ENCODE data around the gene LSM14A.
"Not testable (repeated sequence)": the region's sequence is repeated elsewhere in the genome, so short reads cannot be mapped to it uniquely, and the experiment has no call there.

The LSM14A gene

GRCh38 chr19:34159541-34159940 lies 12.8 kb upstream of the LSM14A start:
- not testable (repeated sequence) for DNase-seq

- not testable (repeated sequence) for DNase-seq
These were observed 10.4 kb upstream of the LSM14A start for GRCh38 chr19:34161902-34162301.

- no peak for DNase-seq
These were observed 7.0 kb upstream of the LSM14A start for GRCh38 chr19:34165295-34165738.

- DNase-seq: not testable (repeated sequence)
These were observed 2.7 kb upstream of the LSM14A start for GRCh38 chr19:34169475-34170199.

GRCh38 chr19:34171539-34171876 lies 796 bp upstream of the LSM14A start:
- DNase-seq: peak; percentile 40

GRCh38 chr19:34172661-34173192 lies 423 bp downstream of the LSM14A start:
- DNase-seq: no peak

GRCh38 chr19:34173193-34173956 lies 1.1 kb downstream of the LSM14A start:
- DNase-seq: peak; percentile 2

- DNase-seq: not testable (repeated sequence)
These were observed 2.9 kb downstream of the LSM14A start for GRCh38 chr19:34175173-34175572.

- no peak for DNase-seq
These were observed 4.3 kb downstream of the LSM14A start for GRCh38 chr19:34176581-34176980.

GRCh38 chr19:34178274-34178610 lies 5.9 kb downstream of the LSM14A start:
- DNase-seq: no peak

GRCh38 chr19:34179066-34179465 lies 6.8 kb downstream of the LSM14A start:
- DNase-seq: no peak

GRCh38 chr19:34180273-34180672 lies 8.0 kb downstream of the LSM14A start:
- no peak for DNase-seq

GRCh38 chr19:34180709-34181108 lies 8.4 kb downstream of the LSM14A start:
- no peak for DNase-seq

GRCh38 chr19:34181111-34181864 lies 9.0 kb downstream of the LSM14A start:
- no peak for DNase-seq

GRCh38 chr19:34182125-34182524 lies 9.8 kb downstream of the LSM14A start:
- no peak for DNase-seq

GRCh38 chr19:34184880-34185491 lies 12.7 kb downstream of the LSM14A start:
- no peak for DNase-seq

GRCh38 chr19:34186205-34186604 lies 13.9 kb downstream of the LSM14A start:
- no peak for DNase-seq

- DNase-seq: no peak
These were observed 14.7 kb downstream of the LSM14A start for GRCh38 chr19:34187011-34187410.

- DNase-seq: no peak
These were observed 16.1 kb downstream of the LSM14A start for GRCh38 chr19:34188408-34188807.

- no peak for DNase-seq
These were observed 17.1 kb downstream of the LSM14A start for GRCh38 chr19:34189199-34189916.

- no peak for DNase-seq
These were observed 17.7 kb downstream of the LSM14A start for GRCh38 chr19:34189917-34190425.

GRCh38 chr19:34191355-34191962 lies 19.2 kb downstream of the LSM14A start:
- no peak for DNase-seq

Measured in stimulated activated CD4-positive, alpha-beta T cell treated with anti-CD3 and anti-CD28 coated beads, Interleukin-12 subunit alpha, Interleukin-12 subunit beta, amount 100 ng/mL, for 4 hours (primary cell).